Vagina (tissue), 2 donors: Measurements from ENCODE around the gene ADCY9. TPM values are rescaled to one million over a fixed set of nuclear protein-coding genes. Genes with fewer than 3 reads are reported as not detected.

Experiments
- DNase-seq, 2 donors: peaks; one replicate each; pipeline ENCODE4 v3.0.0-alpha.2; 2017; ENCODE audit errors: extremely low spot score in 2 of 2
- H3K27ac ChIP-seq: fragments of 200-600 bp; sonication (generic); one replicate; pipeline ENCODE4 v1.5.1; 2019
- H3K27me3 ChIP-seq: fragments of 200-600 bp; sonication (generic); one replicate; pipeline ENCODE4 v1.5.1; 2019
- H3K36me3 ChIP-seq, 2 donors: fragments of 200-600 bp; sonication (generic); one replicate each; pipeline ENCODE4 v1.5.1; 2017 to 2019
- H3K4me1 ChIP-seq: fragments of 200-600 bp; sonication (generic); one replicate; pipeline ENCODE4 v1.5.1; 2019
- H3K4me3 ChIP-seq, 2 donors: fragments of 200-600 bp; sonication (generic); 1 replicate in 1 of 2; 2 replicates in 1 of 2; pipeline ENCODE4 v1.5.1; 2016 to 2019
- H3K9me3 ChIP-seq: fragments of 200-600 bp; sonication (generic); one replicate; pipeline ENCODE4 v1.5.1; 2019
- POLR2A ChIP-seq, 2 donors: fragments of 450-650 bp; IDR thresholded peaks; one replicate each; pipeline ENCODE4 v1.6.1; 2017; ENCODE audit warnings: antibody characterized with exemption in 2 of 2, mild to moderate bottlenecking in 2 of 2, moderate library complexity in 2 of 2
- POLR2AphosphoS5 ChIP-seq, 2 donors: sonication (generic); formaldehyde crosslinking; IDR thresholded peaks; one replicate each; pipeline ENCODE4 v1.9.0; 2017; ENCODE audit warnings: antibody characterized with exemption in 2 of 2, mild to moderate bottlenecking in 2 of 2, low read depth in 1 of 2; ENCODE audit not compliant: insufficient read depth in 1 of 2
- intact Hi-C: fragments of 100-400 bp; cut with DNase I; formaldehyde crosslinking; loops from one replicate; pipeline ENCODE4 v1.15.1; 2023
- small RNA-seq: library from RNA; depleted of rRNA; stranded (forward); fragments of <200 nt; gene quantifications from one replicate; pipeline ENCODE3, GENCODE V24; 2016
- total RNA-seq: library from RNA; depleted of rRNA; stranded (reverse); fragments of >200 nt; gene quantifications from one replicate; pipeline ENCODE4 v1.2.3, GENCODE V29; 2016
- TF ChIP-seq, protein P1 (sequence below), 3 experiments: fragments of 450-650 bp in 2 of 3; fragments of 200-600 bp in 1 of 3; sonication (generic) in 1 of 3; IDR thresholded peaks; one replicate each; pipeline ENCODE4 v1.5.1; 2017 to 2019; ENCODE audit warnings: antibody characterized with exemption in 3 of 3, mild to moderate bottlenecking in 2 of 3, moderate library complexity in 2 of 3

The ADCY9 gene
- total RNA-seq, 1 donor from 2014 or later: 16.9 TPM

DNA sequence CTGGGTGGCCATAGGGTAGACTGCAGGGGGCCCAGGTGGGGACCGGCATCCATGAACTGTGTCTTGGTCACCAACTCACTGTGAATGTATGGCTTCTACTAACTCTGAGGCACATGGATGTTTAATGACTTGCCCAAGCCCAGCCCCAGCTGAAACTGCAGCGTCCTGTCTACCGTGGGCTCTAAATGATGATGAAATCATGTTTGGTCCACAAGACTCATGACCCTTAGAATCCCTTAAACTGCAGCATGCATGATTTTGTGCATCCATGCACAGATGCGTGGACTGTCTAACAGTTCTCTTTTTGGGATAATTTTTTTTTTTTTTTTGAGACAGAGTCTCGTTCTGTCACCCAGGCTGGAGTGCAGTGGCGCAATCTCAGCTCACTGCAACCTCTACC is 203.3 kb downstream of the ADCY9 start:
- no peaks in the 10 kb centered on the region for H3K36me3 ChIP-seq
- H3K27ac ChIP-seq: no peak overlapping the region
- intact Hi-C loops: no loop called here
- H3K4me1 ChIP-seq: no peaks in the 10 kb centered on the region
- H3K4me3 ChIP-seq: no peak overlapping the region
- no peak for DNase-seq
- TF ChIP-seq POLR2A (IDR thresholded peaks at IDR 0.05) (no peak), POLR2AphosphoS5 (IDR thresholded peaks at IDR 0.05; ENCODE audit: insufficient read depth in 1 of 2, low read depth in 1 of 2) (no peak)
- TF ChIP-seq, protein P1, sequence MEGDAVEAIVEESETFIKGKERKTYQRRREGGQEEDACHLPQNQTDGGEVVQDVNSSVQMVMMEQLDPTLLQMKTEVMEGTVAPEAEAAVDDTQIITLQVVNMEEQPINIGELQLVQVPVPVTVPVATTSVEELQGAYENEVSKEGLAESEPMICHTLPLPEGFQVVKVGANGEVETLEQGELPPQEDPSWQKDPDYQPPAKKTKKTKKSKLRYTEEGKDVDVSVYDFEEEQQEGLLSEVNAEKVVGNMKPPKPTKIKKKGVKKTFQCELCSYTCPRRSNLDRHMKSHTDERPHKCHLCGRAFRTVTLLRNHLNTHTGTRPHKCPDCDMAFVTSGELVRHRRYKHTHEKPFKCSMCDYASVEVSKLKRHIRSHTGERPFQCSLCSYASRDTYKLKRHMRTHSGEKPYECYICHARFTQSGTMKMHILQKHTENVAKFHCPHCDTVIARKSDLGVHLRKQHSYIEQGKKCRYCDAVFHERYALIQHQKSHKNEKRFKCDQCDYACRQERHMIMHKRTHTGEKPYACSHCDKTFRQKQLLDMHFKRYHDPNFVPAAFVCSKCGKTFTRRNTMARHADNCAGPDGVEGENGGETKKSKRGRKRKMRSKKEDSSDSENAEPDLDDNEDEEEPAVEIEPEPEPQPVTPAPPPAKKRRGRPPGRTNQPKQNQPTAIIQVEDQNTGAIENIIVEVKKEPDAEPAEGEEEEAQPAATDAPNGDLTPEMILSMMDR (IDR thresholded peaks at IDR 0.05): no peak
- no peaks in the 10 kb centered on the region for H3K27me3 ChIP-seq
- H3K9me3 ChIP-seq: no peaks in the 10 kb centered on the region

Small RNA genes within 50 kb of the gene (small RNA-seq; reads per million reads assigned to genes)
- not detected for gene AC009171.1

Other genes with a start within 250 kb of the ADCY9 start
- 102 TPM for gene CREBBP, start 235.7 kb downstream of the ADCY9 start, total RNA-seq
- gene SRL, start 125.6 kb upstream of the ADCY9 start, total RNA-seq: 1.5 TPM
- 6.9 TPM for gene TFAP4, start 156.6 kb upstream of the ADCY9 start, total RNA-seq
- gene GLIS2, start 199.6 kb upstream of the ADCY9 start, total RNA-seq: 6.9 TPM
- gene PAM16, start 234.9 kb upstream of the ADCY9 start, total RNA-seq: 76.1 TPM